Endothelial cell of umbilical vein (primary cell): ENCODE measurements around the gene DYNLRB2. TPM values are rescaled to one million over a fixed set of nuclear protein-coding genes. Genes with fewer than 3 reads are reported as not detected.

Experiments
- BruUV-seq: library from RNA; stranded (reverse); fragments of 400-500 nt; replicated peaks from 2 replicates; lab custom pipeline; 2021; lab: Mats Ljungman, UMichigan
- CTCF ChIA-PET: fragments of 300-600, 350-600 bp; sonication (Branson Sonifier 250); formaldehyde crosslinking; loops from one replicate; lab custom pipeline; 2021; ENCODE audit warnings: antibody characterized with exemption, inconsistent platforms; lab: Charles Lee
- POLR2A ChIA-PET: fragments of 300-600, 350-600 bp; sonication (Branson Sonifier 250); formaldehyde crosslinking; loops from one replicate; lab custom pipeline; 2021; ENCODE audit warnings: antibody characterized with exemption, inconsistent platforms; lab: Charles Lee
- DNase-seq: peaks from one replicate; pipeline ENCODE4 v3.0.0-alpha.2; 2011; ENCODE audit warnings: low read depth, low spot score
- FAIRE-seq: peaks from 2 replicates; lab custom pipeline; 2011; peaks lifted over from hg19 to GRCh38; lab: Jason Lieb, UNC
- H2AFZ ChIP-seq: 2 replicates; pipeline ENCODE4 v1.6.0; 2012; ENCODE audit warnings: low read depth, low read length, control low read depth, inconsistent platforms
- H3K27ac ChIP-seq: 2 replicates; pipeline ENCODE4 v1.5.1; 2011; ENCODE audit warnings: low read depth, mild to moderate bottlenecking, control low read depth, low read length, moderate library complexity; ENCODE audit not compliant: insufficient read depth
- H3K27me3 ChIP-seq, 2 experiments: 2 replicates each; pipeline versions ENCODE4 v1.6.0 to v1.6.1; 2011; ENCODE audit warnings: low read length in 2 of 2, mixed read lengths in 1 of 2; ENCODE audit not compliant: control insufficient read depth in 2 of 2, insufficient read depth in 2 of 2
- H3K36me3 ChIP-seq, 2 experiments: 2 replicates in 1 of 2; 3 replicates in 1 of 2; pipeline ENCODE4 v1.5.1; 2011; ENCODE audit warnings: low read length in 2 of 2, mild to moderate bottlenecking in 1 of 2, moderate library complexity in 1 of 2; ENCODE audit not compliant: control insufficient read depth in 2 of 2, insufficient read depth in 2 of 2; ENCODE audit errors: extremely low read depth in 1 of 2
- H3K4me1 ChIP-seq: 3 replicates; pipeline ENCODE4 v1.5.1; 2011; ENCODE audit warnings: mild to moderate bottlenecking, low read length; ENCODE audit not compliant: control insufficient read depth, insufficient read depth; ENCODE audit errors: extremely low read depth
- H3K4me2 ChIP-seq: 2 replicates; pipeline ENCODE4 v1.6.1; 2011; ENCODE audit warnings: low read length, control low read depth, mixed read lengths; ENCODE audit not compliant: insufficient read depth
- H3K4me3 ChIP-seq, 3 experiments: fragments of 200-600 bp in 1 of 3; sonication (generic), shearing (Covaris generic) in 1 of 3; replicated peaks in 1 of 3; 2 replicates each; pipeline ENCODE4 v1.5.1; 2011 to 2016; ENCODE audit warnings: control low read depth in 3 of 3, low read length in 3 of 3, mild to moderate bottlenecking in 2 of 3, inconsistent platforms in 1 of 3, low read depth in 1 of 3, moderate library complexity in 1 of 3; ENCODE audit not compliant: insufficient read depth in 1 of 3
- H3K79me2 ChIP-seq: 2 replicates; pipeline ENCODE4 v1.6.0; 2012; ENCODE audit warnings: low read length, inconsistent platforms; ENCODE audit not compliant: control insufficient read depth, insufficient read depth
- H3K9ac ChIP-seq: replicated peaks from 2 replicates; pipeline ENCODE3; 2011; ENCODE audit warnings: low read length, control low read depth; ENCODE audit not compliant: insufficient read depth; ENCODE audit errors: extremely low read depth
- H3K9me1 ChIP-seq: replicated peaks from 3 replicates; pipeline ENCODE4 v1.6.0; 2011; ENCODE audit warnings: mild to moderate bottlenecking, low read length; ENCODE audit not compliant: control insufficient read depth, insufficient read depth; ENCODE audit errors: extremely low read depth
- H3K9me3 ChIP-seq: replicated peaks from 2 replicates; pipeline ENCODE4 v1.5.1; 2012; ENCODE audit warnings: low read length, inconsistent platforms; ENCODE audit not compliant: control insufficient read depth, insufficient read depth
- H4K20me1 ChIP-seq: replicated peaks from 2 replicates; pipeline ENCODE3; 2011; ENCODE audit warnings: mild to moderate bottlenecking, low read length; ENCODE audit not compliant: control insufficient read depth, insufficient read depth; ENCODE audit errors: extremely low read depth
- EZH2 ChIP-seq: IDR thresholded peaks from 2 replicates; pipeline ENCODE4 v1.6.1; 2012; ENCODE audit warnings: borderline replicate concordance, low read depth, mild to moderate bottlenecking, moderate library complexity, low read length, inconsistent platforms; ENCODE audit not compliant: severe bottlenecking
- FOS ChIP-seq: IDR thresholded peaks from 2 replicates; pipeline ENCODE4 v1.6.1; 2011; ENCODE audit warnings: mild to moderate bottlenecking, low read length, moderate library complexity, borderline replicate concordance; ENCODE audit not compliant: insufficient read depth
- GATA2 ChIP-seq: IDR thresholded peaks from 2 replicates; pipeline ENCODE4 v1.7.0; 2011; ENCODE audit warnings: low read depth, mild to moderate bottlenecking, moderate library complexity, mixed read lengths, low read length; ENCODE audit not compliant: insufficient read length, insufficient read depth
- JUN ChIP-seq: IDR thresholded peaks from 2 replicates; pipeline ENCODE4 v1.6.1; 2011; ENCODE audit warnings: borderline replicate concordance, low read depth; ENCODE audit not compliant: insufficient read length, insufficient read depth
- MYC ChIP-seq: IDR thresholded peaks from one replicate; pipeline ENCODE4 v1.6.1; 2011; ENCODE audit warnings: mild to moderate bottlenecking, low read depth, low read length
- POLR2A ChIP-seq: IDR thresholded peaks from 2 replicates; pipeline ENCODE4 v1.6.1; 2012; ENCODE audit warnings: low read depth, mild to moderate bottlenecking, control low read depth, low read length
- POLR2AphosphoS5 ChIP-seq: IDR thresholded peaks from 2 replicates; pipeline ENCODE4 v1.6.1; 2012; ENCODE audit warnings: low read depth, mild to moderate bottlenecking, control low read depth, low read length, moderate library complexity; ENCODE audit not compliant: insufficient read depth
- dilution Hi-C: fragments of 300-500 bp; cut with MboI; formaldehyde crosslinking; loops from one replicate; pipeline ENCODE4 v1.15.0; 2019; ENCODE audit warnings: low sequenced_read_pairs; ENCODE audit not compliant: extremely low pct_ligation_motif_present
- intact Hi-C: fragments of 100-400 bp; cut with micrococcal nuclease; formaldehyde crosslinking; loops from one replicate; pipeline ENCODE4 v1.10.0; 2022
- polyA plus RNA-seq, 4 experiments: library from polyadenylated mRNA; depleted of rRNA in 3 of 4; stranded (reverse) in 3 of 4; unstranded in 1 of 4; fragments of >200 nt; gene quantifications; 2 replicates each; pipeline versions ENCODE4 v1.2.1 to v1.2.3, GENCODE V29; 2011 to 2012; ENCODE audit warnings: missing spikeins in 1 of 4
- total RNA-seq: library from RNA; stranded (reverse); gene quantifications from 2 replicates; pipeline ENCODE4 v1.2.3, GENCODE V29; 2021
- TF ChIP-seq, protein P1 (sequence below), 2 donors: IDR thresholded peaks; 1 replicate in 1 of 2; 2 replicates in 1 of 2; pipeline ENCODE4 v1.5.1; 2011; ENCODE audit warnings: low read length in 2 of 2, mild to moderate bottlenecking in 2 of 2, moderate library complexity in 2 of 2, control low read depth in 1 of 2, inconsistent platforms in 1 of 2, low read depth in 1 of 2; ENCODE audit not compliant: insufficient read depth in 1 of 2; ENCODE audit errors: extremely low read depth in 1 of 2
- TF ChIP-seq, protein P2 (sequence below): IDR thresholded peaks from 2 replicates; pipeline ENCODE4 v1.6.1; 2011; ENCODE audit not compliant: insufficient read depth, insufficient read length

The DYNLRB2 gene
- total and polyA plus RNA-seq, 2 donors (not counting 3 experiments of a cell fraction or from before 2014, with no cell fraction given): not detected

DNA sequence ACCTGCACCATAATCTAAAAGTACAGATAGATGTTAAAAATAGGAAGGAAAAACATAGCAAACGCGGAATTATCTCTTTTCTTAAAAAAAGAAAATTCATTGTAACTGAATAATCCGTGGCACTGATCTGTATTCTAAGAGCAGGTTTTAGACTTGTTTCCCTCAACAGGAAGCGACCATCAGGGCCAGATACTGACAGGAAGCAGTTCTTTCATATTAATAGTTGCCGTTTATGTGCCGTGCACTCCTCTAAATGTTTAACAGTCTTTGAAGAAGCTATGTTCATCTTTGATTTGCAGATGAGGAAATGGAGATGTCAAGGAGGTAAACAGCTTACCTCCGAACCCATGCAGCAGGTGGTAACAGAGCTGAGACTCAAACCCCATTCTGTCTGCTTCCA is 23.6 kb downstream of the DYNLRB2 start:
- CTCF ChIA-PET: interaction anchor here (1.0 to 1.9 kb wide), 2 partner anchors 25 to 38 kb away, joined by 3 to 4 read pairs; no protein-coding TSS in a partner anchor
- DNase-seq (no peak), FAIRE-seq (no peak)
- POLR2A ChIA-PET: interaction anchor here (0.7 kb wide), 1 partner anchor 1137 kb away, joined by 3 read pairs; no protein-coding TSS in a partner anchor
- Histone ChIP-seq H2AFZ (no peak overlapping the region), H3K36me3 (no peaks in the 10 kb centered on the region), H3K27ac (no peak overlapping the region), H3K9me3 (no peaks in the 10 kb centered on the region), H3K9ac (no peak overlapping the region), H3K79me2 (no peaks in the 10 kb centered on the region), H4K20me1 (no peaks in the 10 kb centered on the region), H3K4me1 (peaks cover 4% of the 10 kb centered on the region), H3K4me2 (no peak overlapping the region), H3K9me1 (no peaks in the 10 kb centered on the region), H3K27me3 (peaks cover 3 to 6% of the 10 kb centered on the region in 2 experiments), H3K4me3 (no peak overlapping the region)
- dilution Hi-C loops: no loop called here
- TF ChIP-seq POLR2A: no peak
- no peak for TF ChIP-seq EZH2
- TF ChIP-seq GATA2: no peak
- TF ChIP-seq FOS: no peak
- TF ChIP-seq POLR2AphosphoS5: no peak
- TF ChIP-seq MYC: no peak
- TF ChIP-seq, protein P1, sequence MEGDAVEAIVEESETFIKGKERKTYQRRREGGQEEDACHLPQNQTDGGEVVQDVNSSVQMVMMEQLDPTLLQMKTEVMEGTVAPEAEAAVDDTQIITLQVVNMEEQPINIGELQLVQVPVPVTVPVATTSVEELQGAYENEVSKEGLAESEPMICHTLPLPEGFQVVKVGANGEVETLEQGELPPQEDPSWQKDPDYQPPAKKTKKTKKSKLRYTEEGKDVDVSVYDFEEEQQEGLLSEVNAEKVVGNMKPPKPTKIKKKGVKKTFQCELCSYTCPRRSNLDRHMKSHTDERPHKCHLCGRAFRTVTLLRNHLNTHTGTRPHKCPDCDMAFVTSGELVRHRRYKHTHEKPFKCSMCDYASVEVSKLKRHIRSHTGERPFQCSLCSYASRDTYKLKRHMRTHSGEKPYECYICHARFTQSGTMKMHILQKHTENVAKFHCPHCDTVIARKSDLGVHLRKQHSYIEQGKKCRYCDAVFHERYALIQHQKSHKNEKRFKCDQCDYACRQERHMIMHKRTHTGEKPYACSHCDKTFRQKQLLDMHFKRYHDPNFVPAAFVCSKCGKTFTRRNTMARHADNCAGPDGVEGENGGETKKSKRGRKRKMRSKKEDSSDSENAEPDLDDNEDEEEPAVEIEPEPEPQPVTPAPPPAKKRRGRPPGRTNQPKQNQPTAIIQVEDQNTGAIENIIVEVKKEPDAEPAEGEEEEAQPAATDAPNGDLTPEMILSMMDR (IDR thresholded peaks at IDR 0.05; ENCODE audit: extremely low read depth in 1 of 2, insufficient read depth in 1 of 2, low read depth in 1 of 2, low read length in 2 of 2): no peak
- TF ChIP-seq JUN: no peak
- TF ChIP-seq, protein P2, sequence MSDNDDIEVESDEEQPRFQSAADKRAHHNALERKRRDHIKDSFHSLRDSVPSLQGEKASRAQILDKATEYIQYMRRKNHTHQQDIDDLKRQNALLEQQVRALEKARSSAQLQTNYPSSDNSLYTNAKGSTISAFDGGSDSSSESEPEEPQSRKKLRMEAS: no peak
- BruUV-seq: no TSS peak
- intact Hi-C loops: no loop called here
